Middle frontal gyrus (tissue), 1 donor: ENCODE results near the gene CYP3A5.
"Not testable (repeated sequence)": the region's sequence is repeated elsewhere in the genome, so short reads cannot be mapped to it uniquely, and the experiment has no call there.

Source experiments
- DNase-seq: peaks from one replicate; pipeline ENCODE4 v3.0.0-alpha.2; 2015; ENCODE audit warnings: low spot score; ENCODE audit errors: extremely low spot score

Gene CYP3A5

DNA sequence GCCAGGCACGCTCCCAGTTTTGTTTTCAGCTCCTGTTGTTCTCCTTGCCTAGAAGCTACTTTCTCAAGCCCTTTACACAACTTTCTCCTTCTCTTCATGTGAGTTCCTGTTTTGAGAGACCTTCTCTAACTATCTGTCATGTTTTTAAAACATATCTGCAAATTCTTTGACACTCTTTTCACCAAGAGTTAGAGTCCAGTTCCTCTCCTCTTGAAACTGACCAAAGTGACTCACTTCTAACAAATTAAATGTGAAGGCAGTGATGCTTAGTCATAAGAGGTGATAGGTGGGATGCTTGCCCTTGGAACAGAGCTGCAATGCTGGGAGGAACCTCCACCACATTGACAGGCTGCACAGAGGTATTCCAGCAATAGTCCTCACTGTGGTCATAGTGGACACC is 37.8 kb downstream of the CYP3A5 start:
- DNase-seq: no peak

DNA sequence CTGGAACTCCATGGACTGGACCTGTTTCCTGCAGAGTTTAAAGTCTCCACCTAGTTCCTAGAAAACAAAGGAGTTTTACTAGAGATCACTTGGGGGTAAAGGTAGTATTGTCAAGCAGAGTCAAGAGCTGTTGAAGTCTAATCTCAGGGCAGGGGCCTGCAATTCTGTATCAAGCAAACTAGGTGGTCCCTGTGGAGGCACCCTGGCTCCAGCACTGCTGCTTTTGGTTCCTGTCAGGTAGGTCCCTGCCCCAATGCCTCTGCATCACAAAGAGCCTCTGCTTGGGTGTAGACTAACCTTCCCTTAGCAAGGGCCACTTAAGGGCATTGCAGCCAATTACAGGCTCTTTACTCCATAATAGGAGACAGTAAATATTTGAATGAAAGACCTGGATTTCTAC is 40.5 kb downstream of the CYP3A5 start:
- DNase-seq: no peak

DNA sequence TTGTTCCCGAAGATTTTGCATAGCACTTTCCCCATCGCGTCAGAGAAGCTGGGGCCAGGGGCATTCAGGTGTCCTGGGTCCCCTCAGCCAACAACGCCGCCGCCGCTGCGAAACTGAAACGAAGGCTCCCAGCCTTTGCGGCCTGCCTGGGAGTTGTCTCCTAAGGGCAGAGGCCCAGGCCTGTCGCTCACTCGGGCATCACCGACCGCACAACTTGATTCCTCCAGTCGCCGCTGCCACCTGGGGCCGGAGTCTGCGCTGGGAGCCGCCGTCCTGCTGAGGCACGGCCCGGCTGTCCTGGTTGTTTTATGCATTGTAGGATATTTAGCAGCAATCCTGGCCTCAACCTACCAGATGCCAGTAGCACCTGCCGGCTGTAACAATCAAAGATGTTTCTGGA is 41.1 kb downstream of the CYP3A5 start:
- DNase-seq: no peak

DNA sequence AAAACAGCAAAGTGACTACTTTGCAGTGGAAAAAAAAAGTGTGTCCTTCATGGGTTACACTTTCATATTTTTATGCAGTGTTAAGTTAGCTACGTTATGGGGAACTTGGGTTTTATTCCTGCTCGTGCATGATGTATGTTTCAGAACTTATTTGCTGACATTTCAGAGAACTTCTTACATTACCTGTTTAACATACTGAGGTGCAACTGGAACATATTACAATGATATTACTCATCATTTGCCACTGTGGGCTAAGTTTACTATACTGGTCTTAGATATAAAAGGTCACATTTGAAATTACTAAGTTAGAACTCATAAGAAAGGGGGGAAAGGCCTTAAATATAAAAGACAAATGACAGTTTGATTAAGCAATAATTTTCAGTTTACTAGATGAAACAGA is 42.4 kb downstream of the CYP3A5 start:
- not testable (repeated sequence) for DNase-seq

DNA sequence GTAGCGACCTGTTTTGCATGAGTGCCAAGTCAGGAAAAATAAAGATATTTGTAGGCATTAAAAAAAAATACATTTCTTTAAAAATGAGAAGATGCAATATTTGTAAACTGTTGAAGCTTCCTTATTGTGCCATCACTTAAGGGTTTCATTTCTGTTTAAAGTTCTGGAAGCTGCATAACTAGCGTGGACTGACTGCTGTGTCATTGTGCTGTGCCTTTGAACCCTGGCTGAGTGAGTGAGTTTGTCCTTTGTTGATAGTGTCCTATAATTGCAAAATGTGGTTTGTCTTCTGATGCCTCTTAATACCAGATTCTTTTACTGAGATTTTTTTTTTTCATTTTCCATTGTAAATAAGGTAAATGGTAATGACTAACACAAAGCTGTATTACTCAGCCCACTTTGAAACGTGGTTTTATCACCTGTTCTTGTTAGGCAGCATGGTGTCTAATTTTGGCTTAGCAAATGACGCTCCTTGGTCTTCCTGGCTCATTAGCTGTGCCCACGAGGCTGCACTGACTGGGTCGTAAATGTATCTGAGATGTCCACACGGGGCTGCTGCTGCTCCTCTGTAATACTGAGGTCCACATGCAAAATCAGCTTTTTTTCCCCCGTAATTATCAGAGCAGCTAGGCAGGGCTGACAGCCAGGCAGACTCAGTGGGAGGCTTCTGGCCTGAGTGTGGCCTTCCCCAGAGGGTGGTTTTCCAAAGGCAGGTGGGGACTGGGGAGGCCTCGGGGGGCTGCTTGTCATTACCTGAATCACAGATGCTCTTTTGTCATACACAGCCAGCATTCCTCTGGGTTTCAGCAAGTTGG is 48.3 kb downstream of the CYP3A5 start:
- DNase-seq: peak; percentile 11

DNA sequence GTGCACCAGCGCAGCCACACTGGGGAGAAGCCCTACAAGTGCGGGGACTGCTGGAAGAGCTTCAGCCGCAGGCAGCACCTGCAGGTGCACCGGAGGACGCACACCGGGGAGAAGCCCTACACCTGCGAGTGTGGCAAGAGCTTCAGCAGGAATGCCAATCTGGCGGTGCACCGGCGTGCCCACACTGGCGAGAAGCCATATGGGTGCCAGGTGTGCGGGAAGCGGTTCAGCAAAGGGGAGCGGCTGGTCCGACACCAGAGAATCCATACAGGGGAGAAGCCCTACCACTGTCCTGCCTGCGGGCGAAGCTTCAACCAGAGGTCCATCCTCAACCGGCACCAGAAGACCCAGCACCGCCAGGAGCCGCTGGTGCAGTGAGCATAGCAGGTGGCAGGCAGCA is 50.2 kb downstream of the CYP3A5 start:
- no peak for DNase-seq

DNA sequence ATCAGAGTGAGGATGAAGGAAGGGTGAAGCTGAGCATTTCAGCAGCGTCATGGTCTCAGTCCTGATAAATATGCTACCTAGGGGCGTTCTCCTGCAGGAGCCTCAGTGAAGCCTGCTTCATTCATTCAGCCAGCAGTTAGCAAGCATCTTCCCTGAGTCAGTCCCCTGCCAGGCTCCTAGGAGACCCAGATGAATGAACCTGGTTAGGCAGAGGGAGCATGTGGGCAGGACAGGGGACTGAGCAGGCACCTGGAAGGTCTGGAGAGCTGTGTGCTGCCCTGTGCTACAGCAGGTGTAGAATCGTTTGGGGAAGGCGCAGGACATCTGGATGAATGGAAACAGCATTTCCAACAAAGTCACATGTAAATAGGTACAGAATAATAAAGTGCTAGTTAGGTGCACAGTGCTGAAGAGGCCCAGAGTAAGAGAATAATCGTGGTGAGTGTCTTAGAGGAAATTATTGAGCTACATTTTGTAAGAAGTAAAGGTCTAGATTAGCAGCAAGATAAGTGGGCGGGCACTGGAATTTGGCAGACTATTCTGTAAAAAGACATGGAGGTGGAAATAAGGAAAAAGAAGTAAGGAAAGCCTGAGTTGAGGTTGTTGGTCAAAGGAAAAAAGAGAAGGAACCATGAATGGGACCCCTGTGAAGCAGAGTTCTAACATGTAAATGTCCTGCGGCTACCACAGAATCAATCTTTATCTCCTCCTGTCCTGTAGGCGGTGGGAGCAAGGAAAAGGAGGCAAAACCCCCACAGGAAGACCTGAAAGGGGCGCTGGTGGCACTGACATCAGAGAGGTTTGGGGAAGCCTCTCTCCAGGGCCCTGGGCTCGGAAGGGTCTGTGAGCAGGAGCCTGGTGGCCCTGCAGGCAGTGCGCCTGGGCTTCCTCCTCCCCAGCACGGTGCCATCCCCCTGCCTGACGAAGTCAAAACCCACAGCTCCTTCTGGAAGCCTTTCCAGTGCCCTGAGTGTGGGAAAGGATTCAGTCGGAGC is 51.0 kb downstream of the CYP3A5 start:
- no peak for DNase-seq

DNA sequence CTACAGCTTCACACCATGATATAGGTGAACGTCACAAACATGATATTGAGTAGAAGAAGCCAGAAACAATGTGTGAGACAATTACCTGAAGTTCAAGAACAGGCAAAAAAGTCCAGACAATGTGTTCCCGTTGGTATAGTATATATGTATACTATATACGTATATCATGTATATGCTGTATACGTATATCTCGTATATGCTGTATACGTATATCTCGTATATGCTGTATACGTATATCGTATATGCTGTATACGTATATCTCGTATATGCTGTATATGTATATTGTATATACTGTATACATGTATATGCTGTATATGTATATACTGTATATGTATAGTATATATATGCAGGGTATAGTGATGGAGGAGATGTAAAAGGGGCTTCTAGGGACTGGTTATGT is 52.3 kb downstream of the CYP3A5 start:
- DNase-seq: no peak

DNA sequence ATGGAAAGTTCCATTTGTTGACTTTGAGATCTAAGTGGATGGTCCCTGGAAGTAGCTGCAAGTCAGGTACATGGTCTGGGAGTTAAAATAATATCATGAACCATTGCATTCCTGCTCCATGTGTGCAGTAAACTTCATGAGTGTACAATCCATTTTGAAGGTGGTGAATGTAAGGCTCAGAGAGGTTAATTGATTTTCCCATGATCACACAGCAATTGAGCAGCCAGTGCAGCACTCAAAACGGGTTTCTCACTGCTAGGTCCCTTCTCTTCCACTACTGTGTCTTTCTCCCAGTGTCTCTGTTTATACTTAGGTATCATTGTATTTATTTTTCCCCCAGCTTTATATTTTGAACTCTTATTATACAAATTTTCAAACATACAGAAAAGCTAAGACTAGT is 53.1 kb downstream of the CYP3A5 start:
- no peak for DNase-seq

DNA sequence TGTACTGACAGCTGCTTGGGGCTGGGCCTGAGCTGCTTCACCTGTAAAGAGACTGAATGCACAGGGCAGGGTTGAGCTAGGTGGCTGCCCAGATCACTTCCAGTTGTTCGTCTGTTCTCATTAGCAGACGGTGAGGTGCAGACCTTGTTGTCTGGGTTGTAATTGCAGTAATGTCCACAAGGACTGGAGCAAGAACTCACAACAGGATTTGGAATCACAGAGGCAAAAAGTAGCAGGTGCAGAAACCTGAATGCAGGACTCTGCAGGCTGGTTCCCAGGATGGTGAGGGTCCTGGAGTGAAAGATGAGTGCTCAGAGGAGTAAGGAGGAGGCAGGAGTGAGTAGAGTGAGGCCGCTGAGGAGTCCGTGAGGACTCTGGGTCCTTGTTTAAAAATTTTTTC is 53.8 kb downstream of the CYP3A5 start:
- no peak for DNase-seq

DNA sequence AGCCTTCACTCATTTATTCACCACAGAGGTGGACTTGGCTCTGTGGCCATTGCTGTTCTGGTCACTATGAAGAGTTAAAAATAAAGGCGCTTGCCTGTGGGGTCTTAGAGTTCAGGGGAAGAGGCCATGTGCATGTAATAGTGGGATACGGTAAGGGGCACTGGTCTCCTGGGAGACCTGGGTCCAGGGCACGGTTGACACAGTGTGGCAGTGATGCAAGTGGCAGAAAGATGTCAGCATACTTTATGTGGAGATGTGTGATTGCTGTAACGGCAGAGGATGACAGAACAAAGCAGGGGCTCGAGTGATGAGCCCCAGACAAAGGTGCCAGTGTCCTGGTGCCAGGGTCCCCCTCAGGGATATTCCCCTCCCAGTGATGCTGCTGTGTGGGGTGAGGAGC is 54.5 kb downstream of the CYP3A5 start:
- no peak for DNase-seq

DNA sequence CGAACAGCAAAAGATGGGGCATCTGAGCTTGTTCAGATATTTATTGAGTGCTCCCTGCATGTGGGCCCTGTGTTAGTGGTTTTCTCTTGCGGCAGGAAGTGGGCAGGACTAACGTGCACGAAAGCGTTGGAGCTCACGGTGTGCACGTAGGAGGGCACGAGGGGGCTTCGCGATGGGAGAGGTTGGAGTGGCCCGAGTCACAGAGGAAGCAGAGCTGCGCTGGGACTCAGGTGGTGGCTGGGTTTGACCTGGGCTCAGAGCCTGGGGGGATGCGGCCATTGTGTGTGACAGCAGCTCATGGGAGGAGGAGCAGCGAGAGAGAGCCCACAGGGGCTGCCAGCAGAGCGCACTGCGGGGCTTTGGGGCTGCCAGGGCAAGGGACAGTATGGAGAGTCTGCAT is 55.3 kb downstream of the CYP3A5 start:
- no peak for DNase-seq

DNA sequence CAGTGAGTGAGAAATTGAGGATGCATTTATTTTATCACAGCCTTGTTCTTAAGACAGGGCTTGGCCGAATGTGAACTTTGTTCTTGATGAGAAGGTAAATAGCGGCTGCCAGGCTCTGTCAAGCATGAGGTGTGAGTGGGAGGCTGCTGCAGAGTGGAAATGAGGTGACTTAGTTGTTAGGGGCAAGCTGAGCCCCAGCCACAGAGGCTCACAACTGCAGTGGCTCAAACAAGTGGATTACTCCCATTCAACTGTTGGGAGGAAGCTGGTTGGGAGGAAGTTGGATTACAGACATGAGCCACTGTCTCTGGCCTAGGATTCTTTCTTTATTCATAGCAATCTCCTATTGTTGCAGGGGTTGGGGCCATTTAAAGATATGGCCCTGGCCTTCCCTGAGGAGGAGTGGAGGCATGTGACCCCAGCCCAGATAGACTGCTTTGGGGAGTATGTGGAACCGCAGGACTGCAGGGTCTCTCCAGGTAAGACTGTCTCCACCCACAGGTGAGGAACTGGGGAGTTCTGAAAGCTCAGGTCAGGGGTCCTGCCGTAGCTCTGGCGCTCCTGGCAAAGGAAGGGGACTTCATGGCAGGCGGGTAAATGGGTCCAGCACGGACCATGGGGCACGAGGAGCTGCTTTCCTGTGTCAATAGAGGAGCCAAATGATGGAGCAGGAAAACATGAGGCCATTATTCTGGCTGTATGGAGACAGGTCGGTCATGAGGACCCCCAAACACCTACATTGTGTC is 55.9 kb downstream of the CYP3A5 start:
- DNase-seq: no peak

DNA sequence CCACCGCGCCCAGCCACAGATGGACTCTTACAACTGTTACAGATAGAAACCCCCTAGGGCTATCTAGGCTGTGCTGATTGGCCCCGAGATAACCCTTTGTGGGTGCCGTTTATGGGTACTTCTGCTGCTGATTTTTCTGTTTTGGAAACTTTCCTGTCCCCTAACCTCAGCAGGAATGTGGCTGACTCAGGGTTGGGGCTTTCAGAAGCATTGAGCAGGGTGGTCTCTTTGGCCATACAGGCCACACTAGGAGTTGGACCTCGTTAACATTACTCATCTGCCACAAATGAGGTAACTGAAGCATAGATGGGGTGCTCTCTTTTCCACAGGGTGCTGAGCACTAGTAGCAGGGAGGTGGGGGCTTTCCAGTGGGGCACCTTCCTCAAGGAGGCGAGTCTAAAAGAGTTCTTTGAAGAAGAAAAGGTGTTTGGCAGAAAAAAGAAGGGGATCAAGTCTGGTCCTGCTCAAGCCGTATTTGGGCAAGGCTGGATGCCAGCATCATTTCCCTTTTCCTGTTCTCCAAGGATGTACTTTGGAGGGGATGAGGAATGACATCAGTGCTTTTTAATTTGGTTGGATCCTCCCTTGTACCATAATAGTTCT is 56.6 kb downstream of the CYP3A5 start:
- no peak for DNase-seq

DNA sequence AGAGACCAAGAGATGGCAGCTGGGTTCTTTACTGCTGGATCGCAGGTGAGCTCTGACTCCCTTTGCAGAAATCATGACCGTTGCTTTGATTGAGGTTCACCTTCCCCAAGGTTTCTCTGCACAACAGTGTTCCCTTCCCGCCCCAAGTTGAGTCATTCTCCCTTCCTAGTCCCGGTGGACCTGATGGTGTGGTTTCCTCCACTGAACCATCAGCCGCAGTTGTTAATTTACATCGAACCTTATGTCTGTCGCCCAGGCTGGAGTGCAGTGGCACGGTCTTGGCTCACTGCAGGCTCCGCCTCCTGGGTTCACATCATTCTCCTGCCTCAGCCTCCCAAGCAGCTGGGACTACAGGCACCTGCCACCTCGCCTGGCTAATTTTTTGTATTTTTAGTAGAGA is 57.2 kb downstream of the CYP3A5 start:
- no peak for DNase-seq

DNA sequence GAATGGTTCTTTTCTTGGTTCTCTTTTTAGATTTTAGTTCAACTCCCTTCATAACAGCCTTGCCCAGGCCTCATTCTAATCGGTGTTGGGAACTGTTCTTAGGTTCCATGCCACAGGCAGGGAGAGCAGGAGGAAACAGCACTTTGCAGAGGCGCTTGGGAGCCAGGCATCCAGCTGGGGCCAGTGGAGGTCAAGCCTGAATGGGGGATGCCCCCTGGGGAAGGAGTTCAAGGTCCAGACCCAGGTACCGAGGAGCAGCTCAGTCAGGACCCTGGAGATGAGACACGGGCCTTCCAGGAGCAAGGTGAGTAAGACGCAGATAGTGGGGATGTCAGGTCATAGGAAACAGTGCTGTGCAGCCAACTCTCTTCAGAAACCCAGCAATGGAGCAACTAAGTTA is 58.5 kb downstream of the CYP3A5 start:
- no peak for DNase-seq

DNA sequence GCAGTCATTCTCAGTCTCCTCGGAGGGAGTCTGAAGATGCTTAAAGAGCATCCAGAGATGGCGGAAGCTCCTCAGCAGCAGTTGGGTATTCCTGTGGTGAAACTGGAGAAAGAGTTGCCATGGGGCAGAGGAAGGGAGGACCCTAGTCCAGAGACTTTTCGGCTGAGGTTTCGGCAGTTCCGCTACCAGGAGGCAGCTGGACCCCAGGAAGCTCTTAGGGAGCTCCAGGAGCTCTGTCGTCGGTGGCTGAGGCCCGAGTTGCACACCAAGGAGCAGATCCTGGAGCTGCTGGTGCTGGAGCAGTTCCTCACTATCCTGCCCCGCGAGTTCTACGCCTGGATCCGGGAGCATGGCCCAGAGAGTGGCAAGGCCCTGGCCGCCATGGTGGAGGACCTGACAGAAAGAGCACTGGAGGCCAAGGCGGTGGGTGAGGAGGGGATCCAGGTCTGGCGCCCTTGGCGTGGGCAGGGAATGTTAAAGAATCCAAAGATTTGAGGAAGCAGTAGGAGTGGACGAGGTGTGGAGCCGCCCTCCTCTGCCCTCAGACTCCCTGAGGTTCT is 60.1 kb downstream of the CYP3A5 start:
- DNase-seq: no peak

DNA sequence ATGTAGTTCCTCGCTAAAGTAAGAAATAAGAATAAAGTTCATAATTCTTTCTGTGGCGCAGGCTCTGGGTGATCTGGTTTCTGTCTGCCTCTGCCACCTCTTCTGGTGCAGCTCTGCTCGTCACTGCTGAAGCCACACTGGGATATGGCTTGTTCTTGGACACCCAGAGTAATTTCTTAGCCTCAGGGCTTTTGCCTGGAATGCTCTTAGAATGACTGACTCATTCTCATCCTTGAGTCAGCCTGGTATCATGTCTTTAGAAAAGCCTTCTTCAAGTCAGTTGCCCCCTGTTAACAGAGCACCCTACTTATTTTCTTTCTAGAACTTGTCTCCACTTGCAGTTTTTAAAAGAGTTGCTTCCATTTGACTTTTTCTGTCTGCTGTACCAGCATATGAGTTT is 61.1 kb downstream of the CYP3A5 start:
- no peak for DNase-seq

DNA sequence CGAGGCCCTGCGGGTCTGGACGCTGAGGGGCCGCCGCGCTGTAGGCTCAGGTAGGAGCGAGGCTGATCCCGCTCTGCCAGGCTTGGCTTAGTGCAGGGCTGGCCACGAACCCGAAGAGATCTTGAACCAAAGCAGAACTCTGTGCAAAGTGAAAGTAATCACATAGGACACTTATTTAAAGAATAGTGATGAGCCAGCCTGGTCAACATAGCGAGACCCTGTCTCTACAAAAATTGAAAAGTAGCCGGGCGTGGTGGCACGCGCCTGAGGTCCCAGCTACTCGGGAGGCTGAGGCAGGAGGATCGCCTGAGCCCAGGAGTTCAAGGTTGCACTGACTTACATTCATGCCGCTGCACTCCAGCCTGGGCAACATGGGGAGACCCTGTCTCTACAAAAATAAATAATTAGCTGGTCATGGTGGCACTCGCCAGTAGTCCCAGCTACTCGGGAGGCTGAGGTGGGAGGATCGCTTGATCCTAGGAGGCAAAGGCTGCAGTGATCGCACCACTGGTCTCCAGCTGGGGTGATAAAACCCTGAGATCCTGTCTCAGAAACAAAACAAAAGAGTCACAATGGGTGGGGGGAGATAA is 62.5 kb downstream of the CYP3A5 start:
- DNase-seq: no peak

DNA sequence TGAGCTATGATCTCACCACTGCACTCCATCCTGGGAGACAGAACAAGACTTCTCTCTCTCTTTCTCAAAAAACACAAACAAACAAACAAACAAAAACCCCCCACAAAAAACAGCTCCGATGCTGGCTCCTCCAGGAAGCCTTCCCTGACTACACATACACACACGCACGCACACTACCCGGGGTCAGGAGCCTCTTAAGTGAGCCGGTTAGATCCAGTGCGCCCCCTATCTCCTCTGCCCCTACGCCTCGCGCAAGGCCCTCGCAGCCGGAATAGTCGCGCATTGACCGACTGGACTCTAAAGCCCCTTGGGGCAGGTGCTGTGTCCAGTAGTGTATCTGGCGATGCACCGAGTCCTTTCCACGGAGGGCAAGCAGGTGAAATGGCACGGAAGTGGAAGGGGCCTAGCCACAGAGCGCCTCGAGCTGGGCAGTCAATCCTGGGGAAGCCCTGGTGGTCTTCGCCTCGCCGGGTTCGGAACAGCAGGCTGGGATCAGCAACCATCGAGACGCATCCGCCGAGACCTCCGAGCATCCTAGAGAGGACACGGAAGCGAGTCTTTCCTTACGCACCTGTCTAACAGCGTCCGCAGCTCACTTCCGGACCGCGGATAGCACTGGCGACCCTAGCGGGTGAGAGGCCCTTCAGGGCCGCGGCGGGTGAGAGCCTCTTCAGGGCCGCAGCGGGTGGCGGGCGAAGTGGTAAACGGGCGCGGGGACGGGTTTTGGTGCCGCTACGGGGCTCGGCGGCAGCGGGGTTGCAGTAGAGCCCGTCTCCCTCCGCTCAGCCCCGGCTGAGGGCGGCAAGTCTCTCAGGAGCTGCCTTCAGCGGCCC is 63.2 kb downstream of the CYP3A5 start, which contains the start of gene ZSCAN25:
Gene ZSCAN25, plus strand, starts transcription at position 588 of the 833 bp plus-strand sequence. CDS start 2,661 bp downstream, outside the sequence.
- DNase-seq: peak; percentile 84
